Measurements from ENCODE around the gene ARHGEF33.

The ARHGEF33 gene
- total RNA-seq: 0.09 to 0.24 reads per million in 2 experiments

DNA sequence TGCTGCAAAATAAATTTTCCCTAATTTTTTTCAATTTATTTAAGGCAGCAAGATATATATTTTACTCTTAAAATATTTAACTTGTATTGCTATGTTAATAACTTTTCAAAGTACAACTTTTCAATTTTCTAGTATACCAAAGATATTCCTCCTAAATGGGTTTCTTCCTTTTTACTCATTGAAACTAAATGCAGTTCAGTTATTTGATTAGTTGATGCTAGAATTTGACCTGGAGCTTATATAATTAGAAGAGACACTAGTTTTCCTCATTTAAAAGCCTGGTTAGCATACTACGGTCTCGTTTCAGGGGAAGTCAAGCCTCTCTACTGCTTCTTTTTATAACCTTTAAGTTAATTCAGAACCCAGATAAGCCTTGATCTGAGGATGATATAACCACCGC, at the start of gene ARHGEF33:
Gene ARHGEF33, plus strand, starts transcription at position 301 of the 400 bp plus-strand sequence. CDS start 29,573 bp downstream, outside the sequence.
- DNase-seq (ENCODE audit: low read depth): no peak

- DNase-seq (ENCODE audit: low read depth): no peak
Measured at GRCh38 chr2:38850045-38850444, 39.6 kb upstream of the ARHGEF33 start.

- DNase-seq (ENCODE audit: low read depth): no peak
Measured at GRCh38 chr2:38856165-38856564, 33.5 kb upstream of the ARHGEF33 start.

- no peak for DNase-seq (ENCODE audit: low read depth)
Measured at GRCh38 chr2:38862476-38862875, 27.2 kb upstream of the ARHGEF33 start.

- DNase-seq (ENCODE audit: low read depth): no peak
Measured at GRCh38 chr2:38863061-38863695, 26.5 kb upstream of the ARHGEF33 start.

GRCh38 chr2:38866773-38867443, 22.8 kb upstream of the ARHGEF33 start:
- DNase-seq (ENCODE audit: low read depth): no peak

GRCh38 chr2:38871432-38871831, 18.2 kb upstream of the ARHGEF33 start:
- no peak for DNase-seq (ENCODE audit: low read depth)

DNA sequence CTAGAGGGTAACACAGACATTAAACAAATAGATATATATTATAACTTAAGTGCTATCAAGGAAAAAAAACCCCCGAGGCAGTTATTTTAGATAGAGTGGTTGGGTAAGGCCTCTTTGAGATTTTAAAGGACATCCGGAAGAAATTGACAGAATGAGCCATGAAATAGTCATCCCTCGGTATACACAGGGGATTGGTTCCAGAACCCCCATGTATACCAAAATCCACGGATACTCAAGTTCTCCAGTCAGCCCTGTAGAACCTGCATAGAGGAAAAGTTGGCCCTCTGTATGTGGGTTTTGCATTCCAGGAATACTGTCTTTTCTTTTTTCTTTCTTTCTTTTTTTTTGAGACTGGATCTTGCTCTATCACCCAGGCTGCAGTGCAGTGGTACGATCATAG, 15.9 kb upstream of the ARHGEF33 start:
- DNase-seq (ENCODE audit: low read depth): no peak

DNA sequence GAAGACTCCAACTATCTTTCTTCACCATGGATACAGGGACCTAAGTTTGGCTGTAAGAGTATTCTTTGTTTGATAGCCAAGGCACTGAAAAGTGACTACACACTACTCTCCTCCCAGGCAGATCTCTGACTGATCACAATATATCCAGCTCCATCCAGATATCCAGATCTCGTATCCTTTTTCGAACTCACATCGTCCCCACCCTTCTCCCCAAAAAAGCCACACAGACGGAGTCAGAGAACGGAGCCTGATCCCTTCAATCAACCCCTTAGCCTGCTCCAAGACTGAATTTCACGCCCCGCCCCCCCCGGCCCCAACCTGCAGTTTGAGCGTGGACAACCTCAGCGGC, 14.5 kb upstream of the ARHGEF33 start:
- DNase-seq (ENCODE audit: low read depth): no peak

GRCh38 chr2:38875576-38876367, 13.9 kb upstream of the ARHGEF33 start, which contains the start of the genes DHX57 and MORN2:
TSS of gene DHX57 (minus strand) at chr2:38875934. CDS start at chr2:38868405, 7,529 bp downstream.
TSS of gene MORN2 (plus strand) at chr2:38875976.
- DNase-seq (ENCODE audit: low read depth): peak; percentile 70

GRCh38 chr2:38876407-38876806, 13.3 kb upstream of the ARHGEF33 start:
- DNase-seq (ENCODE audit: low read depth): no peak

DNA sequence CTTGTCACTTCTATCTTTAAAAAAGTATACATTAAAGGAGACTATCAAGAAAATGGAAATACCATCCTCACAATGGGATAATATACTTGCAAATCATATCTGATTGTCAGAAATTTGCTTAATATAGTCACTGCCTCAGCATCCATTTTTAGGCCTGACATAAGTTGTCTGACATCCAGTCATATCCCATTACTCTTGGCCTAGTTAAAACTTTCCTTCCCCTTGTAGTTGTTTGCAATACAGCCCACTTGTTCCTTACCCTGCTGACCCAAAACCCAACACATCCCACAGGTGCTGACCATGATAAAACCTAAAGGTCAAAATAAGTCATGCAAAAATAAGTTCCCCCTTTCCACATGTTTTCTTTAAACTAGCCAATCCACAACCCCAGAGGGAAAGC, 3.6 kb upstream of the ARHGEF33 start:
- DNase-seq (ENCODE audit: low read depth): no peak

GRCh38 chr2:38887347-38887746, 2.3 kb upstream of the ARHGEF33 start:
- DNase-seq (ENCODE audit: low read depth): no peak

DNA sequence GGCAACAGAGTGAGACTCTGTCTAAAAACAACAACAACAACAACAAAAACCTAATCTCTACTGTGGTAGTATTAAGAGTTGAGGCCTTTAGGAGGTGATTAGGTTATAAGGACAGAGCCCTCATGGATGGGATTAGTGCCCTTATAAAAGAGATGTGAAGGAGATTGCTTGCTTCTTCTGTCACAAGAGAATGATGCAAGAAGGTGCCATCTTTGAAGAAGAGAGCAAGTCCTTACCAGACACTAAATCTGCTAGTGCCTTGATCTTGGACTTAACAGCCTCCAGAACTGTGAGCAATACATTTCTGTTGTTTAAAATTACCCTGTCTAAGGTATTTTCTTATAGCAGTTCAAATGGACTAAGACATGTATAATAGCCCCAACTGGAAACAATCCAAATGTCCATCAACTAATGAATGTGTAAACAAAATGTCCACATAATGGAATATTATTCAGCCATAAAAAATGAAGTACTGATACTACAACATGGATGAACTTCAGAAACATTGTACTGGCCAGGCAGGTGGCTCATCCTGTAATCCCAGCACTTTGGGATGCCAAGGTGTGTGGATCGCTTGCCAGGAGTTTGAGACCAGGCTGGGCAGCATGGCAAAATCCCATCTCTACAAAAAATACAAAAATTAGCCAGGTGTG, 1.6 kb upstream of the ARHGEF33 start:
- no peak for DNase-seq (ENCODE audit: low read depth)

GRCh38 chr2:38889045-38889444, 630 bp upstream of the ARHGEF33 start:
- no peak for DNase-seq (ENCODE audit: low read depth)

DNA sequence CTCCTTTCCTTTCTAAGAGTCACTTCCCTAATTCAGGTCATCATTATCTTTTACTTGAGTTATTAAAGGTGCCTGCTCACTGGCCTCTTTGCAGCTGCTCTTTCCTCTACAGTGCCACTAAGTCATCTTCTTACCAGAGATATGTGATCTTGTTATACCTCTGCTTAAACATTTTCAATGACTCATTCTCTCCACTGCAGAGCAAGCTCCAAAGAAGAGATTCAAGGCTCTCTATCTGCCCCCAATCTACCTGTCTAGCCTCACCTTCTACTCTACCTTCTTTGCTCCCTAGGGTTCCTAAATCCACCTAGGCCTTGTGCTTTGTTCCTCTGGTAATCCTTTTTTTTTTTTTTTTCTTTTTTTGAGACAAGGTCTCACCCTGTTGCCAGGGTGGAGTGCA, 3.1 kb downstream of the ARHGEF33 start:
- DNase-seq (ENCODE audit: low read depth): no peak

GRCh38 chr2:38898256-38898655, 8.6 kb downstream of the ARHGEF33 start:
- no peak for DNase-seq (ENCODE audit: low read depth)

DNA sequence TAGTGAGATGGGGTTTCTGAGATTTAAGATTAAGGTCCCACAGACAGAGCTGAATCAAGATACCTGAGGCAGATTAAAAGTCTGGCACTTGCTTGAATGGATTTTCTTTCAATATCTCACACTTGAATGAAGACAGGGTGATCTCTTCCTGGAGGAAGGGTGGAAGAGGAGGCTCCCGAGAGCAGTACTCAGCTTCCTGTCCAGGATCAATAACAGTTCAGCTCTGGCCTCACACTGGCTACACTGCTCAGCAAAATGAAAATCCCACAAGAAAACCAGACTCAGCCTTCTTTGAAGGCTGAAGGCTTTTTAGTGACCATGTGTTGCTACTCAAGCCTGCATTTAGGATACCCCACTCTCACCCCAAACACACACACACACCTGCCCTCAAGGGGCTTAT, 11.1 kb downstream of the ARHGEF33 start:
- no peak for DNase-seq (ENCODE audit: low read depth)

DNA sequence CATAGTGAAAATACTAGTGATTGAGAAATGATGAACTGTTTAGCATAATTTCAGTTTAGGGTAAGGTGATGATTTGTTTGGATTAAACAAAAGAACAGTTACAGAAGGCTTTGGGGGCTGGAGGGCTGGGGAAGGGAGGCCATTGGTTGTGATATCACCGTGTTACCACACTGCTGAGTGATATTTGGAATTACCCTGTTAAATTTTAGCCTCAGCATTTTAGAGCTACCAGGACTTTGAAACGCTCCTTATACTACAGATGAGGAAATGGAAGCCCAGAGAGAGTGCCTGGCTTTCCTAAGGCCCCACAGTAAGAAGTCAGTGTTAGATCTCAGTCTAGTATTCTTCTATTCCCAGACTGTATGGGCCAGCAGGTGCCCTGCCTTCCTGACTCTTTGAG, 15.6 kb downstream of the ARHGEF33 start:
- no peak for DNase-seq (ENCODE audit: low read depth)

- no peak for DNase-seq (ENCODE audit: low read depth)
Measured at GRCh38 chr2:38907242-38907641, 17.6 kb downstream of the ARHGEF33 start.

DNA sequence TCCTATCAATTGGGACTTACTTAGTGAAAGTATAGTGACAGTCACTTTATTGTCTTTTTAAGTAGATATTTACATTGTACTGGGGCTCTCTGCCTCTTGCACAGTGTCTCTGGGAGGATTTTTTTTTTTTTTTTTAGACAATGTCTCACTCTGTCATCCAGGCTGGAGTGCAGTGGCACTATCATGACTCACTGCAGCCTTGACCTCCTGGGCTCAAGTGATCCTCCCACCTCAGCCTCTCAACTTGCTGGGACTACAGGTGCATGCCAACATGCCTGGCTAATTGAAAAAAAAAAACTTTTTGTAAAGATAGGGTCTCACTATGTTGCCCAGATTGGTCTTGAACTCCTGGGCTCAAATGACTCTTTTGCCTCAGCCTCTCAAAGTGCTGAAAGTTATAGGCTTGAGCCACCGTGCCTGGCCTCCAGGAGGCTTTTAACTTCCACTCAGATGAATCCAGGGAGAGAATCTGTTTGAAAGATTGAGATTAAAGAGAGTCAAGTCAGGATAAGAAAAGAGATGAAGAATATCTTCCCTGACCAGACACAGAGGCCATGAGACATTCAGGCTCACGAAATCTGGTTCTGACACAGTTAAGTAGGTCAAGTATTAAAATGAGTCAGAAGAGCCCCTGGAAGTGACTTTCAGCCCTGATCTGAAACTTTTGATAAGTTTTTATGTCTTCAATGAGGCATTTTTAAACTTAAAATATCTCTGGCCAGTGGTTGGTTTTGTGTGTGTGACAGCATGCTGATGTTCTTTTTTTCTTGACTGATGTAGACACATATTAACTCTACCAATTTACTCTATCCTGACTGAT, 18.3 kb downstream of the ARHGEF33 start:
- no peak for DNase-seq (ENCODE audit: low read depth)

Data from T follicular helper cell (primary cell).